DOHH2 (cell line): ENCODE results near the gene C3orf20.

ENCODE experiments used
- H3F3A ChIP-seq: fragments of 200-600 bp; sonication (generic), shearing (Covaris generic); 2 replicates; pipeline ENCODE4 v1.6.0; 2016; ENCODE audit warnings: antibody characterized with exemption, mild to moderate bottlenecking; ENCODE audit not compliant: control insufficient read depth, insufficient read depth
- H3K27ac ChIP-seq: fragments of 200-600 bp; sonication (generic); 2 replicates; pipeline ENCODE4 v1.5.1; 2014; ENCODE audit warnings: low read depth, mild to moderate bottlenecking, low read length, moderate library complexity
- H3K27me3 ChIP-seq: fragments of 200-600 bp; sonication (generic); 2 replicates; pipeline ENCODE4 v1.6.1; 2014; ENCODE audit warnings: mild to moderate bottlenecking, low read length, mixed read lengths; ENCODE audit not compliant: control insufficient read depth
- H3K36me3 ChIP-seq: fragments of 200-600 bp; sonication (generic); 2 replicates; pipeline ENCODE4 v1.6.1; 2014; ENCODE audit warnings: mild to moderate bottlenecking, low read length, moderate library complexity, mixed read lengths; ENCODE audit not compliant: control insufficient read depth
- H3K4me1 ChIP-seq: fragments of 200-600 bp; sonication (generic); 2 replicates; pipeline ENCODE4 v1.6.1; 2014; ENCODE audit warnings: mild to moderate bottlenecking, low read length, mixed read lengths; ENCODE audit not compliant: control insufficient read depth
- H3K4me2 ChIP-seq: fragments of 200-600 bp; sonication (generic); 2 replicates; pipeline ENCODE4 v1.6.0; 2014; ENCODE audit warnings: mild to moderate bottlenecking, low read length, moderate library complexity
- H3K4me3 ChIP-seq: fragments of 200-600 bp; sonication (generic); 2 replicates; pipeline ENCODE4 v1.5.1; 2014; ENCODE audit warnings: mild to moderate bottlenecking, low read length, mixed read lengths
- H3K79me2 ChIP-seq: fragments of 200-600 bp; sonication (generic); 2 replicates; pipeline ENCODE4 v1.6.1; 2014; ENCODE audit warnings: mild to moderate bottlenecking, low read length, mixed read lengths; ENCODE audit not compliant: control insufficient read depth
- H3K9me2 ChIP-seq: fragments of 200-600 bp; sonication (generic); replicated peaks from 2 replicates; pipeline ENCODE4 v1.6.1; 2014; ENCODE audit warnings: mild to moderate bottlenecking, low read length, mixed read lengths; ENCODE audit not compliant: control insufficient read depth
- H3K9me3 ChIP-seq: fragments of 200-600 bp; sonication (generic); 2 replicates; pipeline ENCODE4 v1.6.1; 2014; ENCODE audit warnings: antibody characterized with exemption, low read length, mixed read lengths; ENCODE audit not compliant: control insufficient read depth, insufficient read depth
- H4K20me1 ChIP-seq: fragments of 200-600 bp; sonication (generic); 2 replicates; pipeline ENCODE4 v1.6.0; 2014; ENCODE audit warnings: low read depth, mild to moderate bottlenecking, antibody characterized with exemption, low read length, moderate library complexity; ENCODE audit not compliant: control insufficient read depth, insufficient read depth
- EZH2phosphoT487 ChIP-seq: fragments of 200-600 bp; sonication (generic); IDR thresholded peaks from 2 replicates; pipeline ENCODE4 v1.6.1; 2017; ENCODE audit warnings: borderline replicate concordance, mild to moderate bottlenecking, antibody characterized with exemption, low read length, moderate library complexity, mixed read lengths
- TF ChIP-seq, protein P1 (sequence below): fragments of 200-600 bp; sonication (generic); IDR thresholded peaks from one replicate; pipeline ENCODE4 v1.5.1; 2014; ENCODE audit warnings: antibody characterized with exemption, mild to moderate bottlenecking, low read depth, low read length; ENCODE audit not compliant: poor library complexity, severe bottlenecking

The C3orf20 gene

DNA sequence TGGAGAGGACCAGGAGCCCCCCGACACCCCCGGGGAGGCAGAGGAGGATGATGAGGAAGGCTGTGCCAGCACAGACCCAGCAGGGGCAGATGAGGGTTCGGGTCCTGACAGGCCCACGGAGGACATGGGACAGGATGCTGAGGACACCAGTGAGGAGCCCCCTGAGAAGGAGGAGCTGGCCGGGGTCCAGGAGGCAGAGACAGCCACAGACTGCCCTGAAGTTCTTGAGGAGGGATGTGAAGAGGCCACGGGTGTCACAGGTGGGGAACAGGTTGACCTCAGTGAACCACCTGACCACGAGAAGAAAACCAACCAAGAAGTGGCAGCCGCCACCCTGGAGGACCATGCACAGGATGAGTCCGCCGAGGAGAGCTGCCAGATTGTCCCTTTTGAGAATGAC is 144.7 kb downstream of the C3orf20 start:
- H3K79me2 ChIP-seq, result no peaks in the 10 kb centered on the region
- no peak overlapping the region for H3K4me2 ChIP-seq
- no peaks in the 10 kb centered on the region for H3K36me3 ChIP-seq
- H3K9me3 ChIP-seq, result no peaks in the 10 kb centered on the region
- H3K4me1 ChIP-seq, result no peaks in the 10 kb centered on the region
- H3K27me3 ChIP-seq, result peaks cover 28% of the 10 kb centered on the region
- no peaks in the 10 kb centered on the region for H3F3A ChIP-seq
- no peak for TF ChIP-seq EZH2phosphoT487
- TF ChIP-seq, protein P1, sequence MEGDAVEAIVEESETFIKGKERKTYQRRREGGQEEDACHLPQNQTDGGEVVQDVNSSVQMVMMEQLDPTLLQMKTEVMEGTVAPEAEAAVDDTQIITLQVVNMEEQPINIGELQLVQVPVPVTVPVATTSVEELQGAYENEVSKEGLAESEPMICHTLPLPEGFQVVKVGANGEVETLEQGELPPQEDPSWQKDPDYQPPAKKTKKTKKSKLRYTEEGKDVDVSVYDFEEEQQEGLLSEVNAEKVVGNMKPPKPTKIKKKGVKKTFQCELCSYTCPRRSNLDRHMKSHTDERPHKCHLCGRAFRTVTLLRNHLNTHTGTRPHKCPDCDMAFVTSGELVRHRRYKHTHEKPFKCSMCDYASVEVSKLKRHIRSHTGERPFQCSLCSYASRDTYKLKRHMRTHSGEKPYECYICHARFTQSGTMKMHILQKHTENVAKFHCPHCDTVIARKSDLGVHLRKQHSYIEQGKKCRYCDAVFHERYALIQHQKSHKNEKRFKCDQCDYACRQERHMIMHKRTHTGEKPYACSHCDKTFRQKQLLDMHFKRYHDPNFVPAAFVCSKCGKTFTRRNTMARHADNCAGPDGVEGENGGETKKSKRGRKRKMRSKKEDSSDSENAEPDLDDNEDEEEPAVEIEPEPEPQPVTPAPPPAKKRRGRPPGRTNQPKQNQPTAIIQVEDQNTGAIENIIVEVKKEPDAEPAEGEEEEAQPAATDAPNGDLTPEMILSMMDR, result no peak
- no peak overlapping the region for H3K4me3 ChIP-seq
- H3K9me2 ChIP-seq, result no peaks in the 10 kb centered on the region
- H3K27ac ChIP-seq, result no peak overlapping the region
- no peaks in the 10 kb centered on the region for H4K20me1 ChIP-seq

DNA sequence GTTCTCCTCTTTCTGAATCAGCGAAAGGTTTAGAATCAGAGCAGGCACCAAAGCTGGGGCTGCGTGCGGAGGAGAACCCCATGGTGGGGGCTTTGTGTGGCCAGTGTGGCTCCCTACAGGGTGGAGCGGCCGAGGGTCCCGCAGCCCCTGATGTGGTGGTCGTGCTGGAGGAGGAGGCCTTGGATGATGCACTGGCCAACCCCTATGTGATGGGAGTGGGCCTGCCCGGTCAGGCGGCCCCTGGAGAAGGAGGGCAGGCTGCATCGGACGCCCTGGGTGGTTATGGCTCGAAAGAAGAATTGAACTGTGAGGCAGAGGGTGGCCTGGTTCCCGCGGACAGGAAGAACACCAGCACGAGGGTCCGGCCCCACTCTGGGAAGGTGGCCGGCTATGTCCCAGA is 145.2 kb downstream of the C3orf20 start:
- Histone ChIP-seq H3K9me2 (no peaks in the 10 kb centered on the region), H3K36me3 (no peaks in the 10 kb centered on the region), H3K79me2 (no peaks in the 10 kb centered on the region), H3K27ac (no peak overlapping the region), H3K4me1 (no peaks in the 10 kb centered on the region), H3F3A (no peaks in the 10 kb centered on the region), H3K9me3 (no peaks in the 10 kb centered on the region), H3K27me3 (peaks cover 28% of the 10 kb centered on the region), H3K4me3 (no peak overlapping the region), H4K20me1 (no peaks in the 10 kb centered on the region), H3K4me2 (no peak overlapping the region)
- TF ChIP-seq EZH2phosphoT487, result no peak
- TF ChIP-seq, protein P1, result no peak

DNA sequence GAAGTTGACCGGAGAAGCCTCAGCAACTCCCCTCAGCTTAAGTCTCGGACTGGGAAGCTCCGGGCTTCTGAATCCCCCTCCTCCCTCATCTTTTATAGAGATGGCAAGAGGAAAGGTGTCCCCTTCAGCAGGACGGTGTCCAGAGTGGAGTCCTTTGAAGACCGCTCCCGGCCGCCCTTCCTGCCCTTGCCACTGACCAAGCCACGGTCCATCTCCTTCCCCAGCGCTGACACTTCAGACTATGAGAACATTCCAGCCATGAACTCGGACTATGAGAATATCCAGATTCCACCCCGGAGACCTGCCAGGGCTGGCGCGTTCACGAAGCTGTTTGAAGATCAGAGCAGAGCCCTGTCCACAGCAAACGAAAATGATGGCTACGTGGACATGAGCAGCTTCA is 146.2 kb downstream of the C3orf20 start:
- H3K9me3 ChIP-seq, result no peaks in the 10 kb centered on the region
- H3F3A ChIP-seq, result no peaks in the 10 kb centered on the region
- H3K4me3 ChIP-seq, result no peak overlapping the region
- H3K27me3 ChIP-seq, result peaks cover 32% of the 10 kb centered on the region
- TF ChIP-seq, protein P1, result no peak
- no peak for TF ChIP-seq EZH2phosphoT487
- no peaks in the 10 kb centered on the region for H3K9me2 ChIP-seq
- no peaks in the 10 kb centered on the region for H4K20me1 ChIP-seq
- H3K4me1 ChIP-seq, result no peaks in the 10 kb centered on the region
- no peak overlapping the region for H3K27ac ChIP-seq
- H3K4me2 ChIP-seq, result no peak overlapping the region
- no peaks in the 10 kb centered on the region for H3K36me3 ChIP-seq
- H3K79me2 ChIP-seq, result no peaks in the 10 kb centered on the region

DNA sequence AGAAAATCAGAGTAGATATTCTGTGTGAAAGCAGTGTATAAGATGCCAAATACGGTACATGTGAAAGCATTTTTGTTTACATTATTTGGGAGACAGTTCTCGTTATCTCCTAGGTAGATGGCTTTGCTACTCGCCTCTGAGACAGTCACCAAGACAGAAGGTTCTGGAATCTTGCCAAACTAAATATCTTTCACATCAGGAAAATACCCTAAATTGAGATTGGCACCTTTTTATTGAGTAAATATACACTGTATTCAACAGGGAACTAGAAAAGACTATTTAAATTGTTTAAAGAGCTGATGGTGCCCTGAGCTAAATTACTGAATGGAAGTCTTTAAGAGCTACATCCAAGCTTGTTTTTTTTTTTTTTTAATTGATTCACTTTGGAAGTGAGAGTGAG is 147.2 kb downstream of the C3orf20 start:
- no peaks in the 10 kb centered on the region for H3F3A ChIP-seq
- no peaks in the 10 kb centered on the region for H3K36me3 ChIP-seq
- H3K4me3 ChIP-seq, result no peak overlapping the region
- no peaks in the 10 kb centered on the region for H3K9me3 ChIP-seq
- no peak overlapping the region for H3K27ac ChIP-seq
- H3K4me1 ChIP-seq, result no peaks in the 10 kb centered on the region
- no peak for TF ChIP-seq EZH2phosphoT487
- TF ChIP-seq, protein P1, result no peak
- no peak overlapping the region for H3K4me2 ChIP-seq
- H4K20me1 ChIP-seq, result no peaks in the 10 kb centered on the region
- H3K9me2 ChIP-seq, result no peaks in the 10 kb centered on the region
- no peaks in the 10 kb centered on the region for H3K79me2 ChIP-seq
- H3K27me3 ChIP-seq, result peaks cover 32% of the 10 kb centered on the region
